ENCODE data around the gene CLMN. TPM values are rescaled to one million over a fixed set of nuclear protein-coding genes. Genes with fewer than 3 reads are reported as not detected.

CLMN gene
- total RNA-seq, 2 donors from 2014 or later, result 2.5 to 3.0 TPM

GRCh38 chr14:95262511-95262891 is 57.2 kb downstream of the CLMN start:
- peaks cover 35% of the 10 kb centered on the region for H3K4me1 Mint-ChIP-seq (ENCODE audit: low read depth)
- no peak overlapping the region for H3K27ac Mint-ChIP-seq
- DNase-seq (no peak), ATAC-seq (replicated peaks in 1 of 2) (no peak)
- peaks cover 0 to 2% of the 10 kb centered on the region in 2 donors for H3K9me3 Mint-ChIP-seq
- no peak overlapping the region for H3K4me3 Mint-ChIP-seq
- H3K36me3 Mint-ChIP-seq (ENCODE audit: insufficient read depth in 2 of 2), result peaks cover 0 to 1% of the 10 kb centered on the region in 2 donors
- no peaks in the 10 kb centered on the region for H3K27me3 Mint-ChIP-seq (ENCODE audit: low read depth)

- no peak overlapping the region for H3K4me3 Mint-ChIP-seq
- peaks cover 0 to 1% of the 10 kb centered on the region in 2 donors for H3K36me3 Mint-ChIP-seq (ENCODE audit: insufficient read depth in 2 of 2)
- peaks cover 1% of the 10 kb centered on the region for H3K27me3 Mint-ChIP-seq (ENCODE audit: low read depth)
- peaks cover 28% of the 10 kb centered on the region for H3K4me1 Mint-ChIP-seq (ENCODE audit: low read depth)
- no peaks in the 10 kb centered on the region for H3K9me3 Mint-ChIP-seq
- no peak overlapping the region for H3K27ac Mint-ChIP-seq
- ATAC-seq (replicated peaks in 1 of 2), result no peak
- no peak for DNase-seq
Observed at GRCh38 chr14:95261616-95262510, 57.8 kb downstream of the CLMN start.

- H3K4me1 Mint-ChIP-seq (ENCODE audit: low read depth), result peaks cover 18% of the 10 kb centered on the region
- DNase-seq, result peak; percentile 58 to 67
- peak overlapping the region; percentile 23 to 24 for H3K4me3 Mint-ChIP-seq
- H3K36me3 Mint-ChIP-seq (ENCODE audit: insufficient read depth in 2 of 2), result peaks cover 0 to 1% of the 10 kb centered on the region in 2 donors
- peak; percentile 69 to 77 for ATAC-seq (replicated peaks in 1 of 2)
- H3K27me3 Mint-ChIP-seq (ENCODE audit: low read depth), result peaks cover 7% of the 10 kb centered on the region
- H3K27ac Mint-ChIP-seq, result peak overlapping the region; percentile 55
- no peaks in the 10 kb centered on the region for H3K9me3 Mint-ChIP-seq
Observed at GRCh38 chr14:95260537-95261361, 59.0 kb downstream of the CLMN start.

GRCh38 chr14:95258754-95259593 is 60.7 kb downstream of the CLMN start:
- ATAC-seq (replicated peaks in 1 of 2) (no peak), DNase-seq (no peak)
- no peak overlapping the region for H3K27ac Mint-ChIP-seq
- H3K4me3 Mint-ChIP-seq, result no peak overlapping the region
- H3K4me1 Mint-ChIP-seq (ENCODE audit: low read depth), result peaks cover 7% of the 10 kb centered on the region
- peaks cover 0 to 1% of the 10 kb centered on the region in 2 donors for H3K36me3 Mint-ChIP-seq (ENCODE audit: insufficient read depth in 2 of 2)
- H3K27me3 Mint-ChIP-seq (ENCODE audit: low read depth), result peaks cover 7% of the 10 kb centered on the region
- no peaks in the 10 kb centered on the region for H3K9me3 Mint-ChIP-seq

- H3K27me3 Mint-ChIP-seq (ENCODE audit: low read depth), result peaks cover 10% of the 10 kb centered on the region
- H3K4me1 Mint-ChIP-seq (ENCODE audit: low read depth), result peaks cover 7% of the 10 kb centered on the region
- no peak overlapping the region for H3K27ac Mint-ChIP-seq
- no peaks in the 10 kb centered on the region for H3K9me3 Mint-ChIP-seq
- peaks cover 0 to 1% of the 10 kb centered on the region in 2 donors for H3K36me3 Mint-ChIP-seq (ENCODE audit: insufficient read depth in 2 of 2)
- ATAC-seq (replicated peaks in 1 of 2) (no peak), DNase-seq (no peak)
- no peak overlapping the region for H3K4me3 Mint-ChIP-seq
Observed at GRCh38 chr14:95258156-95258555, 61.6 kb downstream of the CLMN start.

GRCh38 chr14:95257521-95257920 is 62.2 kb downstream of the CLMN start:
- no peak overlapping the region for H3K27ac Mint-ChIP-seq
- no peak for ATAC-seq (replicated peaks in 1 of 2)
- H3K9me3 Mint-ChIP-seq, result no peaks in the 10 kb centered on the region
- no peak overlapping the region for H3K4me3 Mint-ChIP-seq
- H3K27me3 Mint-ChIP-seq (ENCODE audit: low read depth), result peaks cover 12% of the 10 kb centered on the region
- no peak for DNase-seq
- H3K36me3 Mint-ChIP-seq (ENCODE audit: insufficient read depth in 2 of 2), result peaks cover 0 to 1% of the 10 kb centered on the region in 2 donors
- peaks cover 7% of the 10 kb centered on the region for H3K4me1 Mint-ChIP-seq (ENCODE audit: low read depth)

GRCh38 chr14:95256776-95257060 is 63.0 kb downstream of the CLMN start:
- ATAC-seq (replicated peaks in 1 of 2) (no peak), DNase-seq (no peak)
- Mint-ChIP-seq H3K36me3 (ENCODE audit: insufficient read depth in 2 of 2) (peaks cover 0 to 1% of the 10 kb centered on the region in 2 donors), H3K4me1 (ENCODE audit: low read depth) (peaks cover 7% of the 10 kb centered on the region), H3K27ac (no peak overlapping the region), H3K27me3 (ENCODE audit: low read depth) (peaks cover 12% of the 10 kb centered on the region), H3K4me3 (no peak overlapping the region), H3K9me3 (no peaks in the 10 kb centered on the region)

GRCh38 chr14:95256002-95256775 is 63.5 kb downstream of the CLMN start:
- no peak for ATAC-seq (replicated peaks in 1 of 2)
- Mint-ChIP-seq H3K9me3 (no peaks in the 10 kb centered on the region), H3K4me1 (ENCODE audit: low read depth) (peaks cover 7% of the 10 kb centered on the region), H3K36me3 (ENCODE audit: insufficient read depth in 2 of 2) (peaks cover 0 to 1% of the 10 kb centered on the region in 2 donors), H3K27ac (no peak overlapping the region), H3K4me3 (no peak overlapping the region), H3K27me3 (ENCODE audit: low read depth) (peaks cover 12% of the 10 kb centered on the region)
- DNase-seq, result no peak

- peaks cover 7% of the 10 kb centered on the region for H3K4me1 Mint-ChIP-seq (ENCODE audit: low read depth)
- peaks cover 15% of the 10 kb centered on the region for H3K27me3 Mint-ChIP-seq (ENCODE audit: low read depth)
- H3K27ac Mint-ChIP-seq, result no peak overlapping the region
- no peak overlapping the region for H3K4me3 Mint-ChIP-seq
- H3K36me3 Mint-ChIP-seq (ENCODE audit: insufficient read depth in 2 of 2), result no peaks in the 10 kb centered on the region
- ATAC-seq (replicated peaks in 1 of 2) (no peak), DNase-seq (peak in 1 of 2 donors; percentile 15)
- H3K9me3 Mint-ChIP-seq, result no peaks in the 10 kb centered on the region
Observed at GRCh38 chr14:95255487-95255886, 64.2 kb downstream of the CLMN start.

- Mint-ChIP-seq H3K27ac (no peak overlapping the region), H3K4me3 (no peak overlapping the region), H3K36me3 (ENCODE audit: insufficient read depth in 2 of 2) (no peaks in the 10 kb centered on the region), H3K27me3 (ENCODE audit: low read depth) (peaks cover 20% of the 10 kb centered on the region), H3K4me1 (ENCODE audit: low read depth) (peaks cover 7% of the 10 kb centered on the region), H3K9me3 (no peaks in the 10 kb centered on the region)
- no peak for DNase-seq
- peak; percentile 31 for ATAC-seq (replicated peaks in 1 of 2)
Observed at GRCh38 chr14:95255013-95255412, 64.7 kb downstream of the CLMN start.

GRCh38 chr14:95254288-95254687 is 65.4 kb downstream of the CLMN start:
- DNase-seq (no peak), ATAC-seq (replicated peaks in 1 of 2) (no peak)
- Mint-ChIP-seq H3K27ac (no peak overlapping the region), H3K4me3 (no peak overlapping the region), H3K27me3 (ENCODE audit: low read depth) (peaks cover 27% of the 10 kb centered on the region), H3K4me1 (ENCODE audit: low read depth) (peaks cover 7% of the 10 kb centered on the region), H3K36me3 (ENCODE audit: insufficient read depth in 2 of 2) (no peaks in the 10 kb centered on the region), H3K9me3 (no peaks in the 10 kb centered on the region)

GRCh38 chr14:95253039-95253630 is 66.6 kb downstream of the CLMN start:
- H3K4me3 Mint-ChIP-seq, result no peak overlapping the region
- no peak for DNase-seq
- peaks cover 7% of the 10 kb centered on the region for H3K4me1 Mint-ChIP-seq (ENCODE audit: low read depth)
- H3K27me3 Mint-ChIP-seq (ENCODE audit: low read depth), result peaks cover 33% of the 10 kb centered on the region
- no peak overlapping the region for H3K27ac Mint-ChIP-seq
- H3K9me3 Mint-ChIP-seq, result no peaks in the 10 kb centered on the region
- ATAC-seq (replicated peaks in 1 of 2), result no peak
- no peaks in the 10 kb centered on the region for H3K36me3 Mint-ChIP-seq (ENCODE audit: insufficient read depth in 2 of 2)

Data from activated T-cell treated with anti-CD3 and anti-CD28 coated beads, Interleukin-2, amount 50 U/mL, for 72 hours (primary cell).